Kidney epithelial cell (primary cell): Measurements from ENCODE around the gene ZNF860. TPM values are rescaled to one million over a fixed set of nuclear protein-coding genes. Genes with fewer than 3 reads are reported as not detected.

ENCODE experiments used
- DNase-seq: peaks from one replicate; pipeline ENCODE4 v3.0.0-alpha.2; 2010; ENCODE audit warnings: low read depth
- H3K27me3 ChIP-seq: 2 replicates; pipeline ENCODE4 v1.6.0; 2011; ENCODE audit warnings: low read length; ENCODE audit not compliant: control insufficient read depth, insufficient read depth
- H3K36me3 ChIP-seq: 2 replicates; pipeline ENCODE4 v1.5.1; 2011; ENCODE audit warnings: low read length; ENCODE audit not compliant: control insufficient read depth, insufficient read depth
- H3K4me3 ChIP-seq: 2 replicates; pipeline ENCODE4 v1.5.1; 2011; ENCODE audit warnings: low read depth, mild to moderate bottlenecking, control low read depth, low read length
- total RNA-seq: library from RNA; depleted of rRNA; stranded (reverse); fragments of >200 nt; gene quantifications from 2 replicates; pipeline ENCODE4 v1.2.3, GENCODE V29; 2015
- TF ChIP-seq, protein P1 (sequence below): IDR thresholded peaks from 2 replicates; pipeline ENCODE4 v1.5.1; 2011; ENCODE audit warnings: mild to moderate bottlenecking, moderate library complexity, low read length, control low read depth, inconsistent platforms; ENCODE audit not compliant: insufficient read depth, poor library complexity, severe bottlenecking

ZNF860 gene
- total RNA-seq, 1 donor from 2014 or later = 1.3 TPM

DNA sequence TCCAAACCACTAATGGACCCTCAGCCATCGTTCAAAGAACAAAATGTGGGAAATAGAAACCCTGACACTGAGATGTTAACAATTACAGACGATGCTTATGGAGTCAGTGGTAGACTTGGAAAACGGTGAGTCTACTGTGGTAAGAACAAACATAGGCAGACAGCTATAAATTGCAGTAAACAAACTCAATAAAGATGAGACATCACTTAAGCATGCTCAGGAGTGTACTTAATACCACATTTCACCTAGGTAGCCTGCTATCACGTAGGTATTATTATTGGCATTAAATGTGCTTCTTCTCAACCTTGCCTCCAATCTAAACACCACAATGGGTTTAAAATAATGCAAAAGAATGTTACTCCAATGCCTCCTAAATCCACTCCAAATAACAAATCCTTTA lies 3.0 kb upstream of the ZNF860 start:
- no peak for DNase-seq
- H3K4me3 ChIP-seq = no peak overlapping the region

GRCh38 chr3:31979001-31979697 lies 2.4 kb upstream of the ZNF860 start:
- no peaks in the 10 kb centered on the region for H3K36me3 ChIP-seq
- DNase-seq = no peak
- H3K4me3 ChIP-seq = peak overlapping the region; percentile 94
- no peaks in the 10 kb centered on the region for H3K27me3 ChIP-seq
- TF ChIP-seq, protein P1, sequence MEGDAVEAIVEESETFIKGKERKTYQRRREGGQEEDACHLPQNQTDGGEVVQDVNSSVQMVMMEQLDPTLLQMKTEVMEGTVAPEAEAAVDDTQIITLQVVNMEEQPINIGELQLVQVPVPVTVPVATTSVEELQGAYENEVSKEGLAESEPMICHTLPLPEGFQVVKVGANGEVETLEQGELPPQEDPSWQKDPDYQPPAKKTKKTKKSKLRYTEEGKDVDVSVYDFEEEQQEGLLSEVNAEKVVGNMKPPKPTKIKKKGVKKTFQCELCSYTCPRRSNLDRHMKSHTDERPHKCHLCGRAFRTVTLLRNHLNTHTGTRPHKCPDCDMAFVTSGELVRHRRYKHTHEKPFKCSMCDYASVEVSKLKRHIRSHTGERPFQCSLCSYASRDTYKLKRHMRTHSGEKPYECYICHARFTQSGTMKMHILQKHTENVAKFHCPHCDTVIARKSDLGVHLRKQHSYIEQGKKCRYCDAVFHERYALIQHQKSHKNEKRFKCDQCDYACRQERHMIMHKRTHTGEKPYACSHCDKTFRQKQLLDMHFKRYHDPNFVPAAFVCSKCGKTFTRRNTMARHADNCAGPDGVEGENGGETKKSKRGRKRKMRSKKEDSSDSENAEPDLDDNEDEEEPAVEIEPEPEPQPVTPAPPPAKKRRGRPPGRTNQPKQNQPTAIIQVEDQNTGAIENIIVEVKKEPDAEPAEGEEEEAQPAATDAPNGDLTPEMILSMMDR = no peak

More for the DNA sequence above, 3.0 kb upstream of the ZNF860 start:
- TF ChIP-seq, protein P1 = no peak
- Histone ChIP-seq H3K27me3 (no peaks in the 10 kb centered on the region), H3K36me3 (no peaks in the 10 kb centered on the region)

DNA sequence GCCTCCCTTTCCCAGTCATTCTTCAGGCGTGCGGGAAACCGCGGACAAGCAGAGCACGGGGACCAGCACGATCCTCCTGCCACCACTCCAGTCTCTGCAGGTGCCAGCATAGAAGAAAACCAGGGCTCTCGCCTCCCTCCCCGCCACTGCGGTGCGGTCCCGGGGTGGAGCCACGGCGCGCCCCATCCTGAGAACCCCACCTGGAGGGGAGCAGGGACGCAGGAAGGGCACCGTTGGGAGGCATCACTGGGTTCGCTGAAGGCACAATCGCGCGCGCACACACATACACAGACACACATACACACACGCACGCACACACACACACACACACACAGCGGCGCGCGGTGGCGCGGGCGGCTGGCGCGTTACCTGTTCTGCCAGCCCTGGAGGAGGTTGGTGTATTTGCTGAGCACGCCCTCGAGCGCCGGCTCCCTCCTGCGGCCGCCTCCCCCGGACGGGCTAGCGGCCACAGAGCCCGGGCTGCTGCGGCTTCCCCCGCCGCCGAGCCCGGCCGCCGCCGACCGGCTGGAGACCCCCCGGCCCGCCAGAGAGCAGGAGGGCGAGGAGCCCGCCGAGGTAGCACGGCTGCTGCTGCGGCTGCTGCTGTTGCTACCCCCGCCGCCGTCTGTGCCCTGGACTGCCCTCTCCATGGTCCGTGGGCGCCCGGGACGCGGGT lies 882 bp upstream of the ZNF860 start:
- TF ChIP-seq, protein P1 = no peak
- DNase-seq = no peak
- Histone ChIP-seq H3K36me3 (no peaks in the 10 kb centered on the region), H3K27me3 (no peaks in the 10 kb centered on the region), H3K4me3 (peak overlapping the region; percentile 94)

DNA sequence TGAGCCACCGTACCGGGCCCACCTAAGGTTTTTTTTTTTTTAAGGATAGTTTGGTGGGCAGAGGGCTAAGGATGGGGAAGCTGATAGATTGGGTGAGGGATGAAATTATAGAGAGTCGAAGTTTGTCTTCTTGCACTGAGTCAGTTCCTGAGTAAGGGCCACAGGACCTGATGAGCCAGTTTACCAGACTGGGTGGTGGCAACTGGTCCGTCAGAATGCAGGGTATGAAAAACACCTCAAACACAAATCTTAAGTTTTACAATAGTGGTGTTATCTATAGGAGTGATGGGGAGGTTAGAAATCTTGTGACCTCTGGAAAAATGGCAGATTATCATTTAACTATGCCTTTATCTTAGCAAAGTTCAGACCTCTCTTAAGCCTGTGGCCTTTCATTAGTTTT lies 2.8 kb downstream of the ZNF860 start:
- no peak overlapping the region for H3K4me3 ChIP-seq
- no peaks in the 10 kb centered on the region for H3K27me3 ChIP-seq
- TF ChIP-seq, protein P1 = no peak
- no peaks in the 10 kb centered on the region for H3K36me3 ChIP-seq
- no peak for DNase-seq

GRCh38 chr3:31985831-31986230 lies 4.3 kb downstream of the ZNF860 start:
- no peak for DNase-seq
- TF ChIP-seq, protein P1 = no peak
- Histone ChIP-seq H3K27me3 (no peaks in the 10 kb centered on the region), H3K4me3 (no peak overlapping the region), H3K36me3 (no peaks in the 10 kb centered on the region)
